SJCRH30 (cell line): ENCODE data around the gene PPP4R4. TPM values are rescaled to one million over a fixed set of nuclear protein-coding genes. Genes with fewer than 3 reads are reported as not detected.
"Not testable (repeated sequence)": the region's sequence is repeated elsewhere in the genome, so short reads cannot be mapped to it uniquely, and the experiment has no call there.

ENCODE experiments used
- DNase-seq, 2 experiments: peaks; one replicate each; pipeline ENCODE4 v3.0.0-alpha.2; 2015 to 2020
- H3K27ac ChIP-seq: fragments of 250-450 bp; sonication (Bioruptor Pico); 2 replicates; pipeline ENCODE4 v1.5.1; 2020; ENCODE audit warnings: mild to moderate bottlenecking, moderate library complexity
- H3K27me3 ChIP-seq: fragments of 250-450 bp; sonication (Bioruptor Pico); 2 replicates; pipeline ENCODE4 v1.5.1; 2020; ENCODE audit warnings: mild to moderate bottlenecking, moderate library complexity
- H3K36me3 ChIP-seq: fragments of 250-450 bp; sonication (Bioruptor Pico); 2 replicates; pipeline ENCODE4 v1.5.1; 2020; ENCODE audit warnings: mild to moderate bottlenecking, moderate library complexity
- H3K4me1 ChIP-seq: fragments of 250-450 bp; sonication (Bioruptor Pico); 2 replicates; pipeline ENCODE4 v1.5.1; 2020; ENCODE audit warnings: mild to moderate bottlenecking, moderate library complexity
- H3K4me3 ChIP-seq: fragments of 250-450 bp; sonication (Bioruptor Pico); 2 replicates; pipeline ENCODE4 v1.5.1; 2020; ENCODE audit warnings: mild to moderate bottlenecking, moderate library complexity
- H3K9me3 ChIP-seq: fragments of 250-450 bp; sonication (Bioruptor Pico); replicated peaks from 2 replicates; pipeline ENCODE4 v1.5.1; 2020; ENCODE audit warnings: mild to moderate bottlenecking, moderate library complexity
- total RNA-seq: library from RNA; depleted of rRNA; stranded (reverse); fragments of >200 nt; shearing (Covaris generic); gene quantifications from 2 replicates; pipeline ENCODE4 v1.2.3, GENCODE V29; 2014

PPP4R4 gene
- total RNA-seq, 1 experiment from 2014 or later = 47.1 TPM

GRCh38 chr14:94291159-94291905 lies 117.2 kb downstream of the PPP4R4 start:
- Histone ChIP-seq H3K4me1 (no peaks in the 10 kb centered on the region), H3K4me3 (no peak overlapping the region), H3K36me3 (no peaks in the 10 kb centered on the region), H3K27me3 (no peaks in the 10 kb centered on the region), H3K9me3 (no peaks in the 10 kb centered on the region), H3K27ac (no peak overlapping the region; the same call in 1 of the 2 replicates)
- no peak for DNase-seq

- H3K27ac ChIP-seq = no peak overlapping the region
- no peaks in the 10 kb centered on the region for H3K27me3 ChIP-seq
- no peaks in the 10 kb centered on the region for H3K36me3 ChIP-seq
- no peaks in the 10 kb centered on the region for H3K9me3 ChIP-seq
- no peak for DNase-seq
- H3K4me1 ChIP-seq = no peaks in the 10 kb centered on the region
- no peak overlapping the region for H3K4me3 ChIP-seq
Observed at GRCh38 chr14:94291906-94292525, 117.9 kb downstream of the PPP4R4 start.

GRCh38 chr14:94292526-94292871 lies 118.4 kb downstream of the PPP4R4 start:
- DNase-seq = no peak
- H3K9me3 ChIP-seq = no peaks in the 10 kb centered on the region
- H3K27me3 ChIP-seq = no peaks in the 10 kb centered on the region
- no peak overlapping the region for H3K4me3 ChIP-seq
- H3K27ac ChIP-seq = no peak overlapping the region
- no peaks in the 10 kb centered on the region for H3K4me1 ChIP-seq
- no peaks in the 10 kb centered on the region for H3K36me3 ChIP-seq

GRCh38 chr14:94292872-94293577 lies 118.9 kb downstream of the PPP4R4 start, which contains the start of gene SERPINA10:
Gene SERPINA10, minus strand, starts transcription at chr14:94293268. Its CDS starts 2,675 bp downstream, at chr14:94290593.
- peak in 1 of 2 experiments; percentile 27 for DNase-seq
- H3K9me3 ChIP-seq = no peaks in the 10 kb centered on the region
- H3K4me3 ChIP-seq = no peak within 1 kb of the TSS
- no peaks in the 10 kb centered on the region for H3K36me3 ChIP-seq
- no peaks in the 10 kb centered on the region for H3K4me1 ChIP-seq
- H3K27ac ChIP-seq = no peak within 1 kb of the TSS
- no peaks in the 10 kb centered on the region for H3K27me3 ChIP-seq

GRCh38 chr14:94293578-94293924 lies 119.4 kb downstream of the PPP4R4 start:
- H3K36me3 ChIP-seq = no peaks in the 10 kb centered on the region
- DNase-seq = no peak
- no peak overlapping the region for H3K4me3 ChIP-seq
- no peaks in the 10 kb centered on the region for H3K27me3 ChIP-seq
- no peaks in the 10 kb centered on the region for H3K9me3 ChIP-seq
- H3K4me1 ChIP-seq = no peaks in the 10 kb centered on the region
- no peak overlapping the region for H3K27ac ChIP-seq

GRCh38 chr14:94295360-94296180 lies 121.4 kb downstream of the PPP4R4 start:
- DNase-seq = no peak
- no peaks in the 10 kb centered on the region for H3K36me3 ChIP-seq
- H3K4me3 ChIP-seq = no peak overlapping the region
- H3K27me3 ChIP-seq = no peaks in the 10 kb centered on the region
- H3K27ac ChIP-seq = no peak overlapping the region
- no peaks in the 10 kb centered on the region for H3K9me3 ChIP-seq
- no peaks in the 10 kb centered on the region for H3K4me1 ChIP-seq

GRCh38 chr14:94296181-94296545 lies 122.0 kb downstream of the PPP4R4 start:
- not testable (repeated sequence) for H3K27ac ChIP-seq, H3K4me1 ChIP-seq, H3K9me3 ChIP-seq, H3K27me3 ChIP-seq, H3K4me3 ChIP-seq, DNase-seq, H3K36me3 ChIP-seq

GRCh38 chr14:94298130-94298529 lies 124.0 kb downstream of the PPP4R4 start:
- no peak for DNase-seq

GRCh38 chr14:94303111-94303510 lies 129.0 kb downstream of the PPP4R4 start:
- Histone ChIP-seq H3K4me1 (peaks cover 20% of the 10 kb centered on the region), H3K27me3 (no peaks in the 10 kb centered on the region), H3K4me3 (0 out of 2 replicates have a peak overlapping the region, but pooled peaks have one; percentile 9), H3K36me3 (no peaks in the 10 kb centered on the region), H3K9me3 (peaks cover 18% of the 10 kb centered on the region), H3K27ac (peak overlapping the region; percentile 100)
- DNase-seq = peak; percentile 86 to 94

More at GRCh38 chr14:94298130-94298529, 124.0 kb downstream of the PPP4R4 start:
- Histone ChIP-seq H3K4me1 (peaks cover 6% of the 10 kb centered on the region), H3K36me3 (no peaks in the 10 kb centered on the region), H3K27me3 (no peaks in the 10 kb centered on the region), H3K27ac (no peak overlapping the region), H3K9me3 (peaks cover 15% of the 10 kb centered on the region), H3K4me3 (no peak overlapping the region)

- Histone ChIP-seq H3K9me3 (peaks cover 18% of the 10 kb centered on the region), H3K4me3 (no peak overlapping the region), H3K36me3 (no peaks in the 10 kb centered on the region), H3K27me3 (no peaks in the 10 kb centered on the region), H3K4me1 (peaks cover 20% of the 10 kb centered on the region), H3K27ac (peak overlapping the region; percentile 100)
- peak in 1 of 2 experiments; percentile 23 for DNase-seq
Observed at GRCh38 chr14:94304243-94304642, 130.1 kb downstream of the PPP4R4 start.

- Histone ChIP-seq H3K4me1 (peaks cover 20% of the 10 kb centered on the region), H3K27me3 (no peaks in the 10 kb centered on the region), H3K4me3 (no peak overlapping the region), H3K9me3 (peaks cover 18% of the 10 kb centered on the region), H3K27ac (no peak overlapping the region), H3K36me3 (no peaks in the 10 kb centered on the region)
- no peak for DNase-seq
Observed at GRCh38 chr14:94305620-94306019, 131.5 kb downstream of the PPP4R4 start.

- Histone ChIP-seq H3K36me3 (no peaks in the 10 kb centered on the region), H3K27me3 (no peaks in the 10 kb centered on the region), H3K27ac (no peak overlapping the region), H3K4me1 (peaks cover 20% of the 10 kb centered on the region), H3K4me3 (no peak overlapping the region), H3K9me3 (peaks cover 17% of the 10 kb centered on the region)
- no peak for DNase-seq
Observed at GRCh38 chr14:94306047-94306978, 132.2 kb downstream of the PPP4R4 start.

- H3K36me3 ChIP-seq = no peaks in the 10 kb centered on the region
Observed at GRCh38 chr14:94307410-94307992, 133.4 kb downstream of the PPP4R4 start.

More at GRCh38 chr14:94307410-94307992, 133.4 kb downstream of the PPP4R4 start:
- peak; percentile 22 to 78 for DNase-seq
- Histone ChIP-seq H3K27me3 (no peaks in the 10 kb centered on the region), H3K4me3 (no peak overlapping the region), H3K4me1 (peaks cover 20% of the 10 kb centered on the region), H3K27ac (no peak overlapping the region), H3K9me3 (peaks cover 7% of the 10 kb centered on the region)
